ENCODE results near the gene SPAG4. TPM values are rescaled to one million over a fixed set of nuclear protein-coding genes. Genes with fewer than 3 reads are reported as not detected.

SPAG4 gene
- polyA plus RNA-seq, 3 donors = 0.12 to 0.51 TPM; not detected in 1

GRCh38 chr20:35644806-35645205, 29.2 kb downstream of the SPAG4 start:
- H3K9me3 Mint-ChIP-seq = no peaks in the 10 kb centered on the region
- peaks cover 0 to 23% of the 10 kb centered on the region in 2 donors for H3K36me3 ChIP-seq (replicated peaks in 1 of 2; ENCODE audit: control insufficient read depth in 1 of 2, insufficient read depth in 2 of 2, low read length in 2 of 2)
- no peaks in the 10 kb centered on the region for H3K27me3 ChIP-seq (ENCODE audit: control insufficient read depth in 2 of 2, insufficient read depth in 2 of 2, low read length in 2 of 2)
- peaks cover 20% of the 10 kb centered on the region for H3K4me1 Mint-ChIP-seq
- 100% methylated on average over 1 of the region's 2 CpGs for WGBS (ENCODE audit: insufficient coverage)
- no peak for DNase-seq
- peaks cover 61% of the 10 kb centered on the region for H3K79me2 ChIP-seq (ENCODE audit: insufficient read depth, low read length)
- no peak overlapping the region for H3K4me2 ChIP-seq (replicated peaks; ENCODE audit: extremely low read depth, low read length, poor library complexity, severe bottlenecking)
- no peaks in the 10 kb centered on the region for H3K4me1 ChIP-seq (ENCODE audit: control insufficient read depth in 1 of 2, insufficient read depth in 2 of 2, low read length in 2 of 2)
- H4K20me1 ChIP-seq (ENCODE audit: insufficient read depth, low read length) = peaks cover 98% of the 10 kb centered on the region
- H2AFZ ChIP-seq (ENCODE audit: insufficient read depth, low read depth, low read length, poor library complexity, severe bottlenecking) = no peak overlapping the region
- H3K27ac Mint-ChIP-seq = no peak overlapping the region
- no peak overlapping the region for H3K27ac ChIP-seq (ENCODE audit: low read depth in 1 of 2, low read length in 2 of 2)
- no peak overlapping the region for H3K4me3 ChIP-seq (replicated peaks in 1 of 3; ENCODE audit: low read depth in 2 of 3, low read length in 3 of 3)
- H3K27me3 Mint-ChIP-seq (ENCODE audit: low read depth in 3 of 3) = no peaks in the 10 kb centered on the region
- H3K9me3 ChIP-seq (replicated peaks in 1 of 2; ENCODE audit: control insufficient read depth in 1 of 2, insufficient read depth in 1 of 2, low read length in 2 of 2) = no peaks in the 10 kb centered on the region
- intact Hi-C loops (cut with micrococcal nuclease) = no loop called here
- TF ChIP-seq, protein P1, sequence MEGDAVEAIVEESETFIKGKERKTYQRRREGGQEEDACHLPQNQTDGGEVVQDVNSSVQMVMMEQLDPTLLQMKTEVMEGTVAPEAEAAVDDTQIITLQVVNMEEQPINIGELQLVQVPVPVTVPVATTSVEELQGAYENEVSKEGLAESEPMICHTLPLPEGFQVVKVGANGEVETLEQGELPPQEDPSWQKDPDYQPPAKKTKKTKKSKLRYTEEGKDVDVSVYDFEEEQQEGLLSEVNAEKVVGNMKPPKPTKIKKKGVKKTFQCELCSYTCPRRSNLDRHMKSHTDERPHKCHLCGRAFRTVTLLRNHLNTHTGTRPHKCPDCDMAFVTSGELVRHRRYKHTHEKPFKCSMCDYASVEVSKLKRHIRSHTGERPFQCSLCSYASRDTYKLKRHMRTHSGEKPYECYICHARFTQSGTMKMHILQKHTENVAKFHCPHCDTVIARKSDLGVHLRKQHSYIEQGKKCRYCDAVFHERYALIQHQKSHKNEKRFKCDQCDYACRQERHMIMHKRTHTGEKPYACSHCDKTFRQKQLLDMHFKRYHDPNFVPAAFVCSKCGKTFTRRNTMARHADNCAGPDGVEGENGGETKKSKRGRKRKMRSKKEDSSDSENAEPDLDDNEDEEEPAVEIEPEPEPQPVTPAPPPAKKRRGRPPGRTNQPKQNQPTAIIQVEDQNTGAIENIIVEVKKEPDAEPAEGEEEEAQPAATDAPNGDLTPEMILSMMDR (IDR thresholded peaks at IDR 0.05) = no peak
- H3K4me3 Mint-ChIP-seq = no peak overlapping the region
- peaks cover 4 to 15% of the 10 kb centered on the region in 2 donors for H3K36me3 Mint-ChIP-seq
- H3K9ac ChIP-seq (ENCODE audit: insufficient read depth, low read length, poor library complexity, severe bottlenecking) = no peak overlapping the region

DNA sequence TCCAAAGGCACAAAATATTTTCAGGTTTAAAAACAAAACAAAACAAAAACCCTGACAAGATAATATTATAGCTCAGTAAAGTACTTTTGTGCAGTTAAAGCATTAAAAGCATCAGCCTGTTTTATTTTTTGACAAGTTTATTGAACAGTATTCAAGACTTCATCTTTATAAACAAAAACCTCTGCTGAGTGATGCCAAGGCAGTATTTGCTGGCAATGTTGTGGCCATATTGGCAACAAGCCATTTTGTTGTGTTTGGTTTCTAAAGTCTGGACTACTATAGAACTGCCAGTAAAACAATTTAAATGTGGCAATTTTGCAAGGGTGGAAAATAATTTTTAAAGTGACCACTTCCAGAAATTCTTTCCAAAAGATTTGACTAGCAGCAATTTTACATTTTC, 33.2 kb downstream of the SPAG4 start:
- Histone ChIP-seq H3K27ac (ENCODE audit: low read depth in 1 of 2, low read length in 2 of 2) (no peak overlapping the region), H3K36me3 (replicated peaks in 1 of 2; ENCODE audit: control insufficient read depth in 1 of 2, insufficient read depth in 2 of 2, low read length in 2 of 2) (peaks cover 29 to 64% of the 10 kb centered on the region in 2 donors), H3K9ac (ENCODE audit: insufficient read depth, low read length, poor library complexity, severe bottlenecking) (no peak overlapping the region), H3K4me2 (replicated peaks; ENCODE audit: extremely low read depth, low read length, poor library complexity, severe bottlenecking) (no peak overlapping the region), H3K4me1 (ENCODE audit: control insufficient read depth in 1 of 2, insufficient read depth in 2 of 2, low read length in 2 of 2) (no peaks in the 10 kb centered on the region), H2AFZ (ENCODE audit: insufficient read depth, low read depth, low read length, poor library complexity, severe bottlenecking) (no peak overlapping the region), H3K9me3 (replicated peaks in 1 of 2; ENCODE audit: control insufficient read depth in 1 of 2, insufficient read depth in 1 of 2, low read length in 2 of 2) (no peaks in the 10 kb centered on the region), H3K4me3 (replicated peaks in 1 of 3; ENCODE audit: low read depth in 2 of 3, low read length in 3 of 3) (no peak overlapping the region), H4K20me1 (ENCODE audit: insufficient read depth, low read length) (peaks cover 98% of the 10 kb centered on the region), H3K79me2 (ENCODE audit: insufficient read depth, low read length) (peaks cover 88% of the 10 kb centered on the region), H3K27me3 (ENCODE audit: control insufficient read depth in 2 of 2, insufficient read depth in 2 of 2, low read length in 2 of 2) (no peaks in the 10 kb centered on the region)
- intact Hi-C loops (cut with micrococcal nuclease) = no loop called here
- no peaks in the 10 kb centered on the region for H3K9me3 Mint-ChIP-seq
- H3K4me3 Mint-ChIP-seq = no peak overlapping the region
- peaks cover 7% of the 10 kb centered on the region for H3K4me1 Mint-ChIP-seq
- TF ChIP-seq, protein P1 (IDR thresholded peaks at IDR 0.05) = no peak
- no peaks in the 10 kb centered on the region for H3K27me3 Mint-ChIP-seq (ENCODE audit: low read depth in 3 of 3)
- H3K36me3 Mint-ChIP-seq = peaks cover 16 to 22% of the 10 kb centered on the region in 2 donors
- DNase-seq = no peak
- no peak overlapping the region for H3K27ac Mint-ChIP-seq
